SU-DHL-6 (cell line): Measurements from ENCODE around the gene TCEA3.

Source experiments
- EZH2phosphoT487 ChIP-seq: fragments of 200-600 bp; sonication (generic), shearing (Covaris generic); conservative IDR thresholded peaks from 2 replicates; pipeline ENCODE4 v1.6.1; 2018; ENCODE audit warnings: mild to moderate bottlenecking, antibody characterized with exemption, low read length, moderate library complexity, mixed read lengths
- TF ChIP-seq, protein P1 (sequence below): fragments of 200-600 bp; sonication (generic); IDR thresholded peaks from one replicate; pipeline ENCODE4 v1.5.1; 2017; ENCODE audit warnings: antibody characterized with exemption, mild to moderate bottlenecking, low read length, moderate library complexity; ENCODE audit not compliant: insufficient read depth, poor library complexity, severe bottlenecking

- TF ChIP-seq, protein P1, sequence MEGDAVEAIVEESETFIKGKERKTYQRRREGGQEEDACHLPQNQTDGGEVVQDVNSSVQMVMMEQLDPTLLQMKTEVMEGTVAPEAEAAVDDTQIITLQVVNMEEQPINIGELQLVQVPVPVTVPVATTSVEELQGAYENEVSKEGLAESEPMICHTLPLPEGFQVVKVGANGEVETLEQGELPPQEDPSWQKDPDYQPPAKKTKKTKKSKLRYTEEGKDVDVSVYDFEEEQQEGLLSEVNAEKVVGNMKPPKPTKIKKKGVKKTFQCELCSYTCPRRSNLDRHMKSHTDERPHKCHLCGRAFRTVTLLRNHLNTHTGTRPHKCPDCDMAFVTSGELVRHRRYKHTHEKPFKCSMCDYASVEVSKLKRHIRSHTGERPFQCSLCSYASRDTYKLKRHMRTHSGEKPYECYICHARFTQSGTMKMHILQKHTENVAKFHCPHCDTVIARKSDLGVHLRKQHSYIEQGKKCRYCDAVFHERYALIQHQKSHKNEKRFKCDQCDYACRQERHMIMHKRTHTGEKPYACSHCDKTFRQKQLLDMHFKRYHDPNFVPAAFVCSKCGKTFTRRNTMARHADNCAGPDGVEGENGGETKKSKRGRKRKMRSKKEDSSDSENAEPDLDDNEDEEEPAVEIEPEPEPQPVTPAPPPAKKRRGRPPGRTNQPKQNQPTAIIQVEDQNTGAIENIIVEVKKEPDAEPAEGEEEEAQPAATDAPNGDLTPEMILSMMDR, result no peak
- no peak for TF ChIP-seq EZH2phosphoT487
Observed at GRCh38 chr1:23331713-23332112, 92.8 kb downstream of the TCEA3 start.
